ENCODE results near the gene HMX2. TPM values are rescaled to one million over a fixed set of nuclear protein-coding genes. Genes with fewer than 3 reads are reported as not detected.

Gene HMX2
- total RNA-seq, 1 experiment from 2014 or later = not detected

DNA sequence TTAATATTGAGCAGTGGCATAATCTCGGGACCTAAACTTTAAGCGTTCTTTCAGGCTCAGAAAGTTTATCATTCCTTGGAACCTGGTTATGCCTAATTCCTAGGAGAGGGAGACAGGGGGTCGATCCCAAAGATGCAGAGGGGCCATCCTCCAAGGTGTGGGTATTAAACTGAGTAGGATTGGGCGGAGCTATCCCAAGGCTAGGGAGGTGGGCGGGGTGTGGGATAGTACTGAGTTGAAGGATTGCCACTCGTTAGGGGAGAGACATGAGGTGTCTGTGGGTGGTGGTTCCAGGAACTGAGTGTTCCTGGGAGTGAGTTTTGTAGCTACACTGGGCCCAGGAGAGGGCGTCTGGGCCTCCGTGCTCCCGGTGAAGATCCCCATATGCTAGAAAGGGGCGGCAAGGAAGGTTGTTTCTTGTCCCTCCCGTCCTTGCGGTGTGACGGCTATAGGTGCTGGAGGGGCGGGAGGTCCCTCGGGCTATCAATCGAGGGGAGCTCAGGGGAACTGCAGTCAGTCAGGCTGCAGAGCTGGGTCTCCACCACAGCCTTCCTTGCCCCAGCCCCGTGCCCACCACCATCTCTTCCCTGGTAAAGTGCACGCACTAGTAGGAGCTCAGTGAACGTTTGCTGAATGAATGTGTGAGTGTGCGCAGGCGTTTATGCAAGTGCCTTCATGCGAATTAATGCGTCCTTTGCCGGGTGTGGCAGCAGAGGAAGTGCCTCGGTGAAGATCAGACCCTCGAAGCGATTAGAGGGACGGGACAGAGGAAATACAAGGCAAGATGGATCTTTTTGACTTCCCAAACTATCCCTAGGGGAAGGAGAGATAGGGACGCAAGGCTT, 3.0 kb upstream of the HMX2 start:
- DNase-seq = no peak
- Histone ChIP-seq H3K27me3 (no peaks in the 10 kb centered on the region), H3K9me3 (replicated peaks) (no peaks in the 10 kb centered on the region), H3K36me3 (no peaks in the 10 kb centered on the region), H3K4me3 (no peak overlapping the region), H3K27ac (no peak overlapping the region), H3K4me1 (no peaks in the 10 kb centered on the region)

- no peaks in the 10 kb centered on the region for H3K36me3 ChIP-seq
- H3K4me1 ChIP-seq = no peaks in the 10 kb centered on the region
- no peaks in the 10 kb centered on the region for H3K9me3 ChIP-seq (replicated peaks)
- no peak overlapping the region for H3K4me3 ChIP-seq
- no peak for DNase-seq
- H3K27me3 ChIP-seq = no peaks in the 10 kb centered on the region
- H3K27ac ChIP-seq = no peak overlapping the region
Measured at GRCh38 chr10:123145542-123146012, 2.4 kb upstream of the HMX2 start.

- no peak for DNase-seq
- Histone ChIP-seq H3K27ac (no peak overlapping the region), H3K9me3 (replicated peaks) (no peaks in the 10 kb centered on the region), H3K4me1 (no peaks in the 10 kb centered on the region), H3K4me3 (no peak overlapping the region), H3K27me3 (no peaks in the 10 kb centered on the region), H3K36me3 (no peaks in the 10 kb centered on the region)
Measured at GRCh38 chr10:123146013-123146893, 1.7 kb upstream of the HMX2 start.

DNA sequence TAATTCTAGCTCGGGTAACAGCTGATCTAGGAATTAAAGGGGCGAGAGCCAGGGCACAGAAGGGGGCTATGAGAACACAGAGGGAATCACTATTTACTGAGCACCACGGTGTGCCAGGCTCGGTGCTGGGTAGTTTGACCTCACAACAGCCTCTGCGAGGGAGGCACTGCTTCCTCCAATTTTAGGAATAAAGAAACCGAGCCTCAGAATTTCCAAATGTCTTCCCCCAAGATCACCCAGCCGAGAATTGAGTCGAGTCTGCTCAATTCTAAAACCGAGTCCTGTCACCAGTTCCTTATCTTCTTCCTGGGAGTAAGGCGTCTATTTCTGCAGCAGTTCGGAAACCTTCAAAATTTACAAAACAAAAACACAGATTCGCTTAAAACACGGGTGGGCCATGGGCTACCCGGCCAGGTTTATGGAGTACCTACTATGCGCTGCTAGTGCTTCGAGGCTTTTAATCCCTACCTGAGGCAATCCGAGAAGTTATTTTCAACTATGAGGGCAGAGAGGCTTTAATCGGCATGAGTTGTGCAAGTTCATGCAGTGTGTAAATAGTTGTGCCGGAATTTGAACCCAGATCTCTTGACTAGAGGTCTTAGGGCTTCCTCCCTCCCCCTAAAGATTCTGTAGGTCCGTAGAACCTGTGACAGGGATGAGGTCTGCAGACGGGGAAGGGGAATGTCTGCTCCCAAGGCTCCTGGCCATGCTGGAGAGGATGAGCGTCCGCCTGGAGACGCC, 872 bp upstream of the HMX2 start:
- DNase-seq = no peak
- Histone ChIP-seq H3K36me3 (no peaks in the 10 kb centered on the region), H3K27me3 (no peaks in the 10 kb centered on the region), H3K9me3 (replicated peaks) (no peaks in the 10 kb centered on the region), H3K4me1 (no peaks in the 10 kb centered on the region), H3K4me3 (no peak overlapping the region), H3K27ac (no peak overlapping the region)

- no peaks in the 10 kb centered on the region for H3K27me3 ChIP-seq
- no peaks in the 10 kb centered on the region for H3K4me1 ChIP-seq
- no peak for DNase-seq
- no peaks in the 10 kb centered on the region for H3K9me3 ChIP-seq (replicated peaks)
- no peak overlapping the region for H3K4me3 ChIP-seq
- no peak overlapping the region for H3K27ac ChIP-seq
- H3K36me3 ChIP-seq = no peaks in the 10 kb centered on the region
Measured at GRCh38 chr10:123148414-123149161, 652 bp downstream of the HMX2 start.

DNA sequence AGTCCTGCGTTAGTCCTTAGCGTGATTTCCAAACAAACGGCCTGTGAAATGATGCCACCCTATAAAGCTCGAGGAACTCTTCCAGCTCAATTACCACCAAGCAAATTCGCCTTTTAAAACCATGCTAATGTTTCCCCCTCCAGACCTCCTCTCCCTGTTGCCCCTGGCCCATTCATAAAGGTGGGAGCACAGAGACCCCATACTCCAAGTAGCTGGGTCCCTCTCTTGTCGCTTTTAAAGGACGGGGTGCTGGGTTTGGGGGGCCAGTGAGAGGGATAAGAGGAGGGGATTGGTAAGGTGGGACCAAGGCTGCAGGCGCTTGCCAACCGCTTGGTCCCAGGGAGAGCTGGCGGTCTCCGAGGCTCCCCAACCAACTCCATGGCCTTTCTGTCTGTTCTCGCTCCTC, 1.2 kb downstream of the HMX2 start:
- H3K27ac ChIP-seq = no peak overlapping the region
- no peaks in the 10 kb centered on the region for H3K4me1 ChIP-seq
- no peaks in the 10 kb centered on the region for H3K36me3 ChIP-seq
- DNase-seq = no peak
- H3K4me3 ChIP-seq = no peak overlapping the region
- H3K9me3 ChIP-seq (replicated peaks) = no peaks in the 10 kb centered on the region
- no peaks in the 10 kb centered on the region for H3K27me3 ChIP-seq

GRCh38 chr10:123149568-123150270, 1.8 kb downstream of the HMX2 start:
- Histone ChIP-seq H3K27ac (no peak overlapping the region), H3K4me1 (no peaks in the 10 kb centered on the region), H3K36me3 (peaks cover under 1% of the 10 kb centered on the region; the same call in 1 of the 2 replicates), H3K9me3 (replicated peaks) (no peaks in the 10 kb centered on the region), H3K4me3 (no peak overlapping the region), H3K27me3 (no peaks in the 10 kb centered on the region)
- no peak for DNase-seq

- no peaks in the 10 kb centered on the region for H3K27me3 ChIP-seq
- H3K9me3 ChIP-seq (replicated peaks) = no peaks in the 10 kb centered on the region
- no peak overlapping the region for H3K27ac ChIP-seq
- H3K4me1 ChIP-seq = no peaks in the 10 kb centered on the region
- H3K36me3 ChIP-seq = peaks cover 7% of the 10 kb centered on the region
- no peak for DNase-seq
- no peak overlapping the region for H3K4me3 ChIP-seq
Measured at GRCh38 chr10:123150271-123150985, 2.5 kb downstream of the HMX2 start.

DNA sequence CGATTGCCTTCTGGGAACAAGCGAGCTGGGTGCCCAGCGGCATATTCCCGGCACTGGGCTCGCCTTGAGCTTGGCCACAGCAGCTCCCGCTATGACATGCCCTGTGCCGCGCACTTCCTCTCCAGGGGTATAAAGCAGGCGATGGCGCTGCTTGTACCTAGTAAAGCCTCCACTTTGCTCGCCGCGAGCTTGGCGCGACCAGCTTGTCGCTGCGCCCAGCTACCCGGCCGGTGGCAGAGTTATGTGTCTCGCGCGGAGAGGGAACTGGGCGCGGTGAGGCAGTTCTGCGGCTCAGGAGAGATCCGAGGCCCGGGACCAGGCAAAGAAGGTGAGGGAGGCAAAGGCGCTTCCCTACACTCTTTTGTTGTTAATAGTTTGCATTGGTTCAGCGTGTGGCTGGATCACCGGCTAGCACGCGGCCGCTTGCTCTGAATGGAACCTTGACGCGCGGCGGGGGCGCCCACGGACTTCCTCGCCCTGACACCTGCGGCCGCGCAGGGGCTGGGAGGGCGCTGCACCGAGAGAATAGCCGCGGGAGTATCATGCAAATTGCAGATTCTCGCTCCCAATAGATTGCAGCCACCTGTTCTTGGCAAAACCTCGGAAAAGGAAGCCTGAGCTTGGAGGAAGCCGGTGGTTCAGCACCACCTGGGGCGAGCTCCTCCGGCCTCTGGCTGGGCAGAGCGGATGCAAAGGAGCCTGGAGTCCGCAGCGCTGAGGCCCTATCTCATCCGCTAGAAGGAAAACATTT, 3.2 kb downstream of the HMX2 start:
- peaks cover 15% of the 10 kb centered on the region for H3K36me3 ChIP-seq
- no peak for DNase-seq
- H3K4me1 ChIP-seq = no peaks in the 10 kb centered on the region
- H3K27me3 ChIP-seq = no peaks in the 10 kb centered on the region
- no peaks in the 10 kb centered on the region for H3K9me3 ChIP-seq (replicated peaks)
- H3K4me3 ChIP-seq = no peak overlapping the region
- H3K27ac ChIP-seq = no peak overlapping the region

DNA sequence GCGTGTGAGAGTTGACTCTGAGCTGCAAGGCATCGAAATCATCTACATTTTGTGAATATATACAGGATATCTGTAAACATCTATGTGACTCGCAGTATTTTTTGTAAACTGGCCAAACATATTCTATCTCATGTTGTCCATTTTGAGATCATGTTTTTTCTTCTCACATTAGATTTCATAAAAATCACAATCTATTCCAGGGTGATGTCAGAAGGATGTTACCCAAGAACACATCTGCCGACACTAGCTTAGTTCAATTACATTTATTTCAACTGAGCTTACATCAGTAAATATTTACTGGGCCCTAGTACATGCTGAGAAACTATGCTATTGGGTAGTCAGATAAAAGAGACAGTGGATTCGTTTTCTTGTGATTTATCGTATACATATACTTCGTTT, 3.8 kb downstream of the HMX2 start:
- Histone ChIP-seq H3K4me1 (no peaks in the 10 kb centered on the region), H3K4me3 (no peak overlapping the region), H3K27ac (no peak overlapping the region), H3K9me3 (replicated peaks) (no peaks in the 10 kb centered on the region), H3K27me3 (no peaks in the 10 kb centered on the region), H3K36me3 (peaks cover 20% of the 10 kb centered on the region)
- no peak for DNase-seq

- Histone ChIP-seq H3K9me3 (replicated peaks) (no peaks in the 10 kb centered on the region), H3K27me3 (no peaks in the 10 kb centered on the region), H3K27ac (no peak overlapping the region; the same call in 1 of the 2 replicates), H3K4me3 (no peak overlapping the region), H3K4me1 (no peaks in the 10 kb centered on the region), H3K36me3 (peaks cover 39% of the 10 kb centered on the region)
- DNase-seq = no peak
Measured at GRCh38 chr10:123153486-123154091, 5.7 kb downstream of the HMX2 start.

DNA sequence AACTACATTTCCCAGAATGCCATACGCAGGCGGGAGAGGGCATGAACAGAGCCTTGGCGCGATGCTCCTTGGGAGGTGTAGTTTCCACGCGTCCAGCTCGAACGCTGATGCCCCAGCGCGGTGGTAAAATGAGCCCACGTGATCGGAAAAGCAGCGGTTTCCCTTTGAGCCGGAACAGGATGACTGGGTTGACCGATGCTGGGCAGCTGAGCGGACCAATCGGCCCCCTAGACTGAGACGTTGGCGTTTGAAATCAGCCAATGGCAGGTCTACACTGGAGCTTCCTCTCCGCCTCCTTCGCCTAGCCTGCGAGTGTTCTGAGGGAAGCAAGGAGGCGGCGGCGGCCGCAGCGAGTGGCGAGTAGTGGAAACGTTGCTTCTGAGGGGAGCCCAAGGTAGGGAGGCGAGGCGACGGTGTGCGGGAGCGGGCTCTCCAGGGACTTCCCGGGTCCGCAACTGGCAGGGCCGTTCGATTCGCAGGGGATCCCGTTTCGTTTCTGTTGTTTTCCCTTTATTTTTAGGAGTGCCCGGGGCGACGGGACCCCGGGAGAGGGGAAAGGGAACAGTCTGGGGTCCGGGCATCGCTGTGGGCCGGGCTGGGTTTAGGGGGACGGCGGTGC, 6.3 kb downstream of the HMX2 start, which contains the start of gene BUB3:
BUB3 (plus strand) TSS at position 311 of the 619 bp plus-strand sequence. CDS start 516 bp downstream, outside the sequence.
- Histone ChIP-seq H3K36me3 (peaks cover 43% of the 10 kb centered on the region), H3K4me3 (peak within 1 kb of the TSS; percentile 98), H3K4me1 (no peaks in the 10 kb centered on the region), H3K27me3 (no peaks in the 10 kb centered on the region), H3K27ac (peak within 1 kb of the TSS; percentile 98), H3K9me3 (replicated peaks) (no peaks in the 10 kb centered on the region)
- DNase-seq = peak; percentile 96 to 98

Data from SJCRH30 (cell line).